ENCODE data around the gene SURF1.

- TF ChIP-seq CTCF (IDR thresholded peaks at IDR 0.05; ENCODE audit: low read depth, low read length) (no peak), EZH2phosphoT487 (IDR thresholded peaks at IDR 0.05; ENCODE audit: low read depth) (no peak)
These were observed 23.1 kb upstream of the SURF1 start for GRCh38 chr9:133379153-133380086.

Measured in OCI-LY3 (cell line).